ENCODE data around the gene FRYL. TPM values are rescaled to one million over a fixed set of nuclear protein-coding genes. Genes with fewer than 3 reads are reported as not detected.

Gene FRYL
- total RNA-seq, 2 experiments from 2014 or later: 85.4 to 88.5 TPM

GRCh38 chr4:48705609-48706008 is 74.5 kb downstream of the FRYL start:
- H3K27ac ChIP-seq (ENCODE audit: low read depth, low read length, poor library complexity, severe bottlenecking): no peak overlapping the region
- intact Hi-C loops (cut with micrococcal nuclease; ENCODE audit: unreplicated experiment): no loop called here
- no peaks in the 10 kb centered on the region for H3K9me2 ChIP-seq (ENCODE audit: insufficient read depth, low read length)
- no peak overlapping the region for H3K4me2 ChIP-seq (ENCODE audit: low read length)
- POLR2A ChIA-PET: interaction anchor here (0.6 to 1.3 kb wide), 3 partner anchors 22 to 88 kb away, joined by 3 to 4 read pairs (median 3); no protein-coding TSS in a partner anchor
- no peak for DNase-seq (ENCODE audit: low spot score)
- H3K4me1 ChIP-seq (ENCODE audit: insufficient read depth, low read length, poor library complexity, severe bottlenecking): no peaks in the 10 kb centered on the region
- TF ChIP-seq EZH2phosphoT487 (IDR thresholded peaks at IDR 0.05; ENCODE audit: borderline replicate concordance, low read depth, low read length): no peak
- TF ChIP-seq, protein P1, sequence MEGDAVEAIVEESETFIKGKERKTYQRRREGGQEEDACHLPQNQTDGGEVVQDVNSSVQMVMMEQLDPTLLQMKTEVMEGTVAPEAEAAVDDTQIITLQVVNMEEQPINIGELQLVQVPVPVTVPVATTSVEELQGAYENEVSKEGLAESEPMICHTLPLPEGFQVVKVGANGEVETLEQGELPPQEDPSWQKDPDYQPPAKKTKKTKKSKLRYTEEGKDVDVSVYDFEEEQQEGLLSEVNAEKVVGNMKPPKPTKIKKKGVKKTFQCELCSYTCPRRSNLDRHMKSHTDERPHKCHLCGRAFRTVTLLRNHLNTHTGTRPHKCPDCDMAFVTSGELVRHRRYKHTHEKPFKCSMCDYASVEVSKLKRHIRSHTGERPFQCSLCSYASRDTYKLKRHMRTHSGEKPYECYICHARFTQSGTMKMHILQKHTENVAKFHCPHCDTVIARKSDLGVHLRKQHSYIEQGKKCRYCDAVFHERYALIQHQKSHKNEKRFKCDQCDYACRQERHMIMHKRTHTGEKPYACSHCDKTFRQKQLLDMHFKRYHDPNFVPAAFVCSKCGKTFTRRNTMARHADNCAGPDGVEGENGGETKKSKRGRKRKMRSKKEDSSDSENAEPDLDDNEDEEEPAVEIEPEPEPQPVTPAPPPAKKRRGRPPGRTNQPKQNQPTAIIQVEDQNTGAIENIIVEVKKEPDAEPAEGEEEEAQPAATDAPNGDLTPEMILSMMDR (conservative IDR thresholded peaks at IDR 0.05; ENCODE audit: low read length): no peak
- CTCF ChIA-PET (ENCODE audit: unreplicated experiment): no interaction called here
- no peak overlapping the region for H3K4me3 ChIP-seq (ENCODE audit: low read depth, low read length, poor library complexity, severe bottlenecking)
- H3K79me2 ChIP-seq (ENCODE audit: insufficient read depth, low read depth, low read length): peaks cover 12% of the 10 kb centered on the region; the same call in 1 of the 2 replicates
- no peak overlapping the region for H2AFZ ChIP-seq (ENCODE audit: low read length)
- BruUV-seq (replicated peaks): no TSS peak
- H4K20me1 ChIP-seq (ENCODE audit: insufficient read depth, low read length): no peaks in the 10 kb centered on the region
- H3K36me3 ChIP-seq (ENCODE audit: insufficient read depth, low read length): peaks cover 29% of the 10 kb centered on the region
- no peaks in the 10 kb centered on the region for H3K9me3 ChIP-seq (ENCODE audit: low read length)

GRCh38 chr4:48704091-48704802 is 75.8 kb downstream of the FRYL start:
- Histone ChIP-seq H3K27ac (ENCODE audit: low read depth, low read length, poor library complexity, severe bottlenecking) (no peak overlapping the region), H3K4me3 (ENCODE audit: low read depth, low read length, poor library complexity, severe bottlenecking) (no peak overlapping the region), H4K20me1 (ENCODE audit: insufficient read depth, low read length) (no peaks in the 10 kb centered on the region), H3K4me2 (ENCODE audit: low read length) (no peak overlapping the region), H3K36me3 (ENCODE audit: insufficient read depth, low read length) (peaks cover 16% of the 10 kb centered on the region), H3K4me1 (ENCODE audit: insufficient read depth, low read length, poor library complexity, severe bottlenecking) (no peaks in the 10 kb centered on the region), H2AFZ (ENCODE audit: low read length) (no peak overlapping the region), H3K9me3 (ENCODE audit: low read length) (no peaks in the 10 kb centered on the region), H3K9me2 (ENCODE audit: insufficient read depth, low read length) (no peaks in the 10 kb centered on the region), H3K79me2 (ENCODE audit: insufficient read depth, low read depth, low read length) (peaks cover 21% of the 10 kb centered on the region; the same call in 1 of the 2 replicates)
- POLR2A ChIA-PET: interaction anchor here (0.7 to 1.3 kb wide), 2 partner anchors 9 to 23 kb away, joined by 3 to 4 read pairs; no protein-coding TSS in a partner anchor
- CTCF ChIA-PET (ENCODE audit: unreplicated experiment): no interaction called here
- BruUV-seq (replicated peaks): no TSS peak
- TF ChIP-seq, protein P1 (conservative IDR thresholded peaks at IDR 0.05; ENCODE audit: low read length): no peak
- TF ChIP-seq EZH2phosphoT487 (IDR thresholded peaks at IDR 0.05; ENCODE audit: borderline replicate concordance, low read depth, low read length): no peak
- DNase-seq (ENCODE audit: low spot score): no peak
- intact Hi-C loops (cut with micrococcal nuclease; ENCODE audit: unreplicated experiment): no loop called here

DNA sequence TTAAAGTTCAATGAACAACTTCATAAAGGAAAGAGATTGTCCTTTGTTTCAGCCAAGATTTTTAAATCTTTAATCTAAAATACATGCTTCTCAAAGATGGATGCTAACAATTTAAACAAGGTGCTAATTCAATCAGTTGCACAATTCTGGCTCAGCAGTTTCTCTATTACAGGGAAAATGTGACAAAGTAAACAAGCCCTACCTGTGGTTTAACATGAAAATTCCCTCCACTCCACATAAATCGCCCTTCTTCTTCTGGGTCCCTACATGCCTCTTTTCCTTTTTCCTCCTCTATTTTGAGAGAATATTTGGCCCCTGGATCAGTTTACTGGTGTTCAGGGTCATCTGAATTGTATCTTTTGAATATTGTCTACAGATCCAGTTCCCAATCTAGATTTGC is 80.6 kb downstream of the FRYL start:
- TF ChIP-seq, protein P1 (conservative IDR thresholded peaks at IDR 0.05; ENCODE audit: low read length): no peak
- no peak for TF ChIP-seq EZH2phosphoT487 (IDR thresholded peaks at IDR 0.05; ENCODE audit: borderline replicate concordance, low read depth, low read length)
- H3K36me3 ChIP-seq (ENCODE audit: insufficient read depth, low read length): no peaks in the 10 kb centered on the region
- no peak overlapping the region for H3K27ac ChIP-seq (ENCODE audit: low read depth, low read length, poor library complexity, severe bottlenecking)
- no peaks in the 10 kb centered on the region for H3K4me1 ChIP-seq (ENCODE audit: insufficient read depth, low read length, poor library complexity, severe bottlenecking)
- H2AFZ ChIP-seq (ENCODE audit: low read length): no peak overlapping the region
- peaks cover 6% of the 10 kb centered on the region; the same call in 1 of the 2 replicates for H4K20me1 ChIP-seq (ENCODE audit: insufficient read depth, low read length)
- H3K4me2 ChIP-seq (ENCODE audit: low read length): no peak overlapping the region
- no peak overlapping the region for H3K4me3 ChIP-seq (ENCODE audit: low read depth, low read length, poor library complexity, severe bottlenecking)
- no peaks in the 10 kb centered on the region for H3K9me3 ChIP-seq (ENCODE audit: low read length)
- H3K9me2 ChIP-seq (ENCODE audit: insufficient read depth, low read length): no peaks in the 10 kb centered on the region
- intact Hi-C loops (cut with micrococcal nuclease; ENCODE audit: unreplicated experiment): no loop called here
- H3K79me2 ChIP-seq (ENCODE audit: insufficient read depth, low read depth, low read length): peaks cover 44% of the 10 kb centered on the region
- BruUV-seq (replicated peaks): no TSS peak
- POLR2A ChIA-PET: interaction anchor here (0.5 to 1.6 kb wide), 7 partner anchors 9 to 213 kb away, joined by 3 to 6 read pairs (median 4); partner anchors contain the start of gene FRYL
- no peak for DNase-seq (ENCODE audit: low spot score)
- CTCF ChIA-PET (ENCODE audit: unreplicated experiment): no interaction called here

Data from OCI-LY7 (cell line).